Sigmoid colon (tissue), 4 donors: ENCODE results near the gene GPR179.

Experiments
- EP300 ChIP-seq, 4 donors: sonication (generic); formaldehyde crosslinking; IDR thresholded peaks; one replicate each; pipeline ENCODE4 v1.6.1; 2017; ENCODE audit warnings: antibody characterized with exemption in 4 of 4
- POLR2A ChIP-seq, 2 donors: fragments of 450-650 bp; IDR thresholded peaks; one replicate each; pipeline ENCODE4 v1.6.1; 2016; ENCODE audit warnings: antibody characterized with exemption in 2 of 2, mild to moderate bottlenecking in 2 of 2, moderate library complexity in 2 of 2
- TF ChIP-seq, protein P1 (sequence below), 4 experiments: fragments of 450-650 bp in 3 of 4; fragments of 200-600 bp in 1 of 4; IDR thresholded peaks; one replicate each; pipeline ENCODE4 v1.5.1; 2016 to 2019; ENCODE audit warnings: antibody characterized with exemption in 4 of 4, mild to moderate bottlenecking in 3 of 4, moderate library complexity in 2 of 4

DNA sequence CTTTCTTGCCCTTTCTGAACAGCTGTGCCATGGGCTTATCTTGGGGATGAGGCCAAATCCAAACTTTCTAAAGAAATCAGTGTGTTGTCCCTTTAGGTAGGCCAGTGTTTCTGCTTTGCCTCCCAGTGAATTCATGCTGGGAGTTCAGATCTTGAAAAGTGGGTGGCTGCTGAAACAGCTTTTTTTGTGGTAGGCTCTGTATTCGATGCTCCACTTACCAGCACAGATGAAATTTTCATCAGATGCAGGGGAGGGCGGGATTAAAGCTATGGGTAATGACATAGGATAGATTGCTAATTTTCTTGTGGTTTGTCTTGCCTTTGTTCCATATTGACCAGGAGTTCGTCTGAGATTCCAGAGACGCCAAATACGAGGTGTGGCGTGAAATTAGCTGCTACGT is 10.7 kb upstream of the GPR179 start:
- TF ChIP-seq, protein P1, sequence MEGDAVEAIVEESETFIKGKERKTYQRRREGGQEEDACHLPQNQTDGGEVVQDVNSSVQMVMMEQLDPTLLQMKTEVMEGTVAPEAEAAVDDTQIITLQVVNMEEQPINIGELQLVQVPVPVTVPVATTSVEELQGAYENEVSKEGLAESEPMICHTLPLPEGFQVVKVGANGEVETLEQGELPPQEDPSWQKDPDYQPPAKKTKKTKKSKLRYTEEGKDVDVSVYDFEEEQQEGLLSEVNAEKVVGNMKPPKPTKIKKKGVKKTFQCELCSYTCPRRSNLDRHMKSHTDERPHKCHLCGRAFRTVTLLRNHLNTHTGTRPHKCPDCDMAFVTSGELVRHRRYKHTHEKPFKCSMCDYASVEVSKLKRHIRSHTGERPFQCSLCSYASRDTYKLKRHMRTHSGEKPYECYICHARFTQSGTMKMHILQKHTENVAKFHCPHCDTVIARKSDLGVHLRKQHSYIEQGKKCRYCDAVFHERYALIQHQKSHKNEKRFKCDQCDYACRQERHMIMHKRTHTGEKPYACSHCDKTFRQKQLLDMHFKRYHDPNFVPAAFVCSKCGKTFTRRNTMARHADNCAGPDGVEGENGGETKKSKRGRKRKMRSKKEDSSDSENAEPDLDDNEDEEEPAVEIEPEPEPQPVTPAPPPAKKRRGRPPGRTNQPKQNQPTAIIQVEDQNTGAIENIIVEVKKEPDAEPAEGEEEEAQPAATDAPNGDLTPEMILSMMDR (IDR thresholded peaks at IDR 0.05): no peak
- no peak for TF ChIP-seq POLR2A (IDR thresholded peaks at IDR 0.05)
- TF ChIP-seq EP300 (IDR thresholded peaks at IDR 0.05): no peak
